GM19372 (cell line): Measurements from ENCODE around the gene CFDP1.
A peak's percentile ranks its signal among the peaks of the same experiment; 100 is the strongest.
"Not testable (repeated sequence)": the region's sequence is repeated elsewhere in the genome, so short reads cannot be mapped to it uniquely, and the experiment has no call there.

Experiments used
- ATAC-seq: cut with Tn5 transposase; IDR thresholded peaks from one replicate; pipeline ENCODE4 v1.9.1; 2021; ENCODE audit warnings: mild to moderate bottlenecking, low read depth, moderate library complexity; ENCODE audit not compliant: unreplicated experiment

Gene CFDP1

GRCh38 chr16:75459691-75460090 lies 26.4 kb upstream of the CFDP1 start:
- no peak for ATAC-seq

GRCh38 chr16:75458439-75458838 lies 25.1 kb upstream of the CFDP1 start:
- no peak for ATAC-seq

GRCh38 chr16:75458029-75458428 lies 24.7 kb upstream of the CFDP1 start:
- ATAC-seq = no peak

- ATAC-seq = no peak
These were observed 24.2 kb upstream of the CFDP1 start for GRCh38 chr16:75457485-75458021.

- ATAC-seq = no peak
These were observed 23.7 kb upstream of the CFDP1 start for GRCh38 chr16:75456971-75457370.

GRCh38 chr16:75456486-75456885 lies 23.2 kb upstream of the CFDP1 start:
- not testable (repeated sequence) for ATAC-seq

DNA sequence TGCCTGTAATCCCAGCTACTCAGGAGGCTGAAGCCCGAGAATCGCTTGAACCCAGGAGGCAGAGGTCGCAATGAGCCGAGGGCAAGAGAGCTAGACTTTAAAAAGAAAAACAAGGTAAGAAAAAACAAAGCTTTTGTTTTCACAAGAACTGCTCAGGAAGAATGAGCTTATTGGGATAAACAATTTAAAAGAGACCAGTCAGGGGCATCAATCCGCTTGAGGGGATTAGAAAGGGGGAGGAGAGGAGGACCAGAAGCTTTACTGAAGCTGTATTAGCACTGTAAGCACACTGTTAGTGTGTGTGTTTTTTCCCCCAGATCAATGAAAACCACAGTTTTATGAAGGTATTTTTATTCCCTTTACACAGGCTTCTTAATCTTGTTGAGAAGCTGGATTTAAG lies 22.4 kb upstream of the CFDP1 start:
- ATAC-seq = no peak

DNA sequence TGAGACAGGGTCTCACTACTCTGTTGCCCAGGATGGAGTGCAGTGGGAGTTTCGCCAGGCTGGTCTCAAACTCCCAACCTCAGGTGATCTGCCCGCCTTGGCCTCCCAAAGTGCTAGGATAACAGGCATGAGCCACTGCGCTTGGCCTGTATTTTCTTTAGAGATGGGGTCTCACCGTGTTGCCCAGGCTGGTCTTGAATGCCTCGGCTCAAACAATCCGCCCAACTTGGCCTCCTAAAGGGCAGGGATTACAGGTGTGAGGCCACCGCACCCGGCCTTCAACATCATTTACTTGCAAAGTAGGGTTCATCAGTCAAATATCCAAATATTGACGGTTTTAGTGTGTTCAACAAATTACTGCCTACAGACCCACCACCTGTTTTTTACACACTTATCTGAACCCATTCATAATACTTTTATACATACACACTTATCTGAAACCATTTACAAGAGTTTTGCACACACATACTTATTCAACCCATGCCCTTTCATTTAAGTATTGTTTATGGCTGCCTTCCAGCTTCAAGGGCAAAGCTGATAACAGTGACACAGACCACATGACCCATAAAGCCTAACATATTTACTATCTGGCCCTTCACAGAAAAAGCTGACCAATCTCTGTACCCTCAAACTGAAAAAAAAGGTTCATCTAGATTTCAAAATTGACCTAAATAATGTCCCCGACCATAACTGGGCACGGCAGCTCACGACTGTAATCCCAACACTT lies 19.3 kb upstream of the CFDP1 start:
- ATAC-seq = no peak

DNA sequence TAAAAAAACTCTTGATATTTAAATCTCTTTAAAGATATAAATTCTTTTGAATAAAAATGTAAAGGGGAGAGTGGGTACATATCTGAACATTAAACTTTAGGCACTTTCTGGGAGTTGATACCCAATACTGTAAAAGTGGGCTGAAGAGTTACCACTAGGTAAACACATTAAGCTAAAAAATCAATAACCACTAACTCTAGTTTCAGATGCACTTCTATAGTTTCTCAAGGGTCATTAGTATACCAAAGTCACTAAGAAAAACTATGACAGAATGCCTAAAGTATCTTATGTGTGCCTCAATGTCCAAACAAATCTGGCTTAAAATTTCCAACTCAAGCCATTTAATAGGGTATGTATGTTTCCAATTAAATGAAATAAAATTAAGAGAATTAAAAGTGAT lies 13.1 kb upstream of the CFDP1 start:
- no peak for ATAC-seq

DNA sequence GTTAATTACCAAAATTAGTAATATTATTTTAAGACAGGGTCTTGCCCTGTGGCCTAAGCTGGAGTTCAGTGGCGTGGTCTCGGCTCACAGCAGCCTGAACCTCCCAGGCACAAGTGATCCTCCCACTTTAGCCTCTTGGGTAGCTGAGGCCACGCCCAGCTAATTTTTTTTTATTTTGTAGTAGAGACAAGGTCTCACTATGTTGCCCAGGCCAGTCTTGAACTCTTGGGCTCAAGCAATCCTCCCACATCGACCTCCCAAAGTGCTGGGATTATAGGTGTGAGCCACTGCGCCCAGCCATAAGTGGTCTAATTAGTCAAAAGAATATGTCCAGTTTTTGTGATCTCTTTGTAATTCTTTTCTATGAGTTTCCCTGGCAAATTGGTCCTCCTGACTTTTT lies 12.0 kb upstream of the CFDP1 start:
- no peak for ATAC-seq

DNA sequence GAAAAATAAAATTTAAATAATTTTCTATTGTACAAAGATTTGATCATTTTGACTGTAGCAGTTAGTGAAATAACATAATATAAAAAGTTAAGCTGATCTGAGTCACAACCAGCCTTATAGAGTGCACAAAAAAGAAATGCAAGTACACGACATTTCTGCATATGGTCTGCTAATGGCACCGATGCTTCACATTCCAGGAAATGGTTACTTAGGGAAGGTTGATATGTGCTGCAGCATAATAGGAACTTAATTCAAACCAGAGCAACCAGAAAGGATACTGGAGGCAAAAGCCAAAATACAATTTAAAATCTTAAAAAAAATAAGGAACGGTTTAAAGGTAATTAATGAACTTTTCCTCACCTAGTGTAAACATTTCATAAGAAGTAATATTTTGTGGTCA lies 10.0 kb upstream of the CFDP1 start:
- no peak for ATAC-seq

DNA sequence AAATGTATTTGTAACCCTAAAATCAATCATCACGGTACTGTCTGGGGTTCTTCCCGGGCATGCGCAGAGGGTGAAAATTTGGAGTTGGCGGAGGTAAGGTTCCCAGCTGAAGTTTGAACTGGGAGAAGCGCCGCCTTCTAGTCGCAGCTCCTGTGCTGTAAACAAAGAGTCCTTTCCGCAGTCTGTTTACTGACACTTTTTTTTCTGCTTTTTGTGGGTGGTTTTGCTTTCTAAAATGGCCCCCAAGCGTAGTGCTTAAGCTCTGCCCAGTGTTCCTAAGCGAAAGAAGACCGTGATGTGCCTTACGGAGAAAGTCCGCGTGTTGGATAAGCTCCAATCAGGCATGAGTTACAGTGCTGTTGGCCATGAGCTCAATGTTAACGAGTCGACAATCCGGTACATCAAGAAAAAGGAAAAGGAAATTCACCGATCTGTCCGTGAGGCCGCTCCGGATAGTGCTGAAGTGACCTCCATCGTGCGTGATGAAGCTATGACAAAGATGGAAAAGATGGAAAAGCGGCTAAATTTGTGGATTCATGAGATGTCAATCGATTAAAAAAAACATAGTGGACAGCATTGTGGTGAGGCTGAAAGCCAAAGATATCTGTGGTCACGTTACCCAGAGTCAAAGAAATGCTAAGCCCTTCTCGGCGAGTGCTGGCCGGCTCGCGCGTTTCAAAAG lies 570 bp upstream of the CFDP1 start:
- ATAC-seq = peak; percentile 68

- ATAC-seq = no peak
These were observed 3.5 kb downstream of the CFDP1 start for GRCh38 chr16:75429621-75430403.

DNA sequence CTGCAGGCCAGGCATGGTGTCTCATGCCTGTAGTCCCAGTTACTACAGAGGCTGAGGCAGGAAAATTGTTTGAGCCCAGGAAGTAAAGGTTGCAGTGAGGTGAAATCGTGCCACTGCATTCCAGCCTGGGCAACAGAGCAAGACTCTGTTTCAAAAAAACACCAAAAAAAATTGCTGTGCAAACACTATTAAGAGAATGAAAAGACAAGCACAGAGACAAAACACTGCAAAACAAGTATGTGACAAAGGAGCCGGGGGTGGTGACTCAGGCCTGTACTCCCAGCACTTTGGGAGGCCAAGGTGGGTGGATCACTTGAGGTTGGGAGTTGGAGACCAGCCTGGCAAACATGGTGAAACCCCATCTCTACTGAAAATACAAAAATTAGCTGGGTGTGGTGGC lies 6.8 kb downstream of the CFDP1 start:
- ATAC-seq = not testable (repeated sequence)

DNA sequence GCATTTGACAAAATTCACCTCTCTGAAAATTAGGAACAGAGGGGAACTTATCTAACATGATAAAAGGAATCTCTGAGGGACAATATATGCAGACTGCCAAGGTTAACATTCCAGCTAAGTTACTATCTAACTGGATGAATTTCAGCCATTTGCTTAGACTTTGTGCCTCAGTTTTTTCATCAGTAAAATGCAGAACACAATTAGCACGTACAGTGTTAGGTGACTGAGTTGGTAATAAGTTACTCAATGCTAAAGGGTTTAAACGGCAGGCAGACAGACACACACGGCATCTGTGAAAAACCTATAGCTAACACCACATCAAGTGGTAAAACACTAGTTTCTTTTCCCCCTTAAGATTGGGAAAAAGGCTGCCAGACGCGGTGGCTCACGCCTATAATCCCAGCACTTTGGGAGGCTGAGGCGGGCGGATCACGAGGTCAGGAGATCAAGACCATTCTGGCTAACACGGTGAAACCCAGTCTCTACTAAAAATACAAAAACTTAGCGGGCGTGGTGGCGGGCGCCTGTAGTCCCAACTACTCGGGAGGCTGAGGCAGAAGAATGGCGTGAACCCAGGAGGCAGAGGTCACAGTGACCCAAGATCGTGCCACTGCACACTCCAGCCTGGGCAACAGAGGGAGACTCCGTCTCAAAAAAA lies 9.1 kb downstream of the CFDP1 start:
- ATAC-seq = not testable (repeated sequence)

DNA sequence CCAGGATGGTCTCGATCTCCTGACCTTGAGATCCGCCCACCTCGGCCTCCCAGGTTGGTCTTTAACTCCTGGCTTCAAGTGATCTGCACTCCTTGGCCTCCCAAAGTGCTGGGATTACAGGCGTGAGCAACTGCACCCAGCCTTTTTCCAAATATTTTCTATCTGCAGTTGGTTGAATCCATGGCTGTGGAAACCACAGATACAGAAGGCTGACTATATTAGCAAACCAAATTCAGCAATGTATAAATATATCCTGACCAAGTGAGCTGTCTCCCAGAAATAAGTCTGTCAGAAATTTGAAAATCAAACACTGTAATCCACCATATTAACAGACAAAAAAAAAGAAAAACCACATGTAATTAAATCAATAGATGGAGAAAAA lies 9.6 kb downstream of the CFDP1 start:
- no peak for ATAC-seq

DNA sequence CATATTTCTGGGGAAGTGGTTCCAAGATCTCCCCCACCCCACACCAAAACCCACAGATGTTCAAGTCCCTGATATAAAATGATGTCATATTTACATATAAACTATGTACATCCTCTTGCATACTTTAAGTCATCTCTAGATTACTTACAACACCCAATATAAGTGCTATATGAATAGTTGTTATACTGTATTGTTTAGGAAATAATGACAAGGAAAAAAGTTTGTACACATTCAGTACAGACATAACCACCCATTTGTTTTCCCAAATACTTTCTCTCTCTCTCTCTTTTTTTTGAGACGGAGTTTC lies 11.5 kb downstream of the CFDP1 start:
- ATAC-seq = no peak

GRCh38 chr16:75420987-75421819 lies 12.1 kb downstream of the CFDP1 start:
- peak; percentile 76 for ATAC-seq

GRCh38 chr16:75416904-75417565 lies 16.3 kb downstream of the CFDP1 start:
- ATAC-seq = no peak
